C4-2B (cell line): ENCODE data around the gene ATP4B.
A peak's percentile ranks its signal among the peaks of the same experiment; 100 is the strongest.

ENCODE experiments used
- H3K27ac ChIP-seq: fragments of 450-650 bp; 2 replicates; pipeline ENCODE4 v1.5.1; 2017
- ZFX ChIP-seq: fragments of 450-650 bp; IDR thresholded peaks from 2 replicates; pipeline ENCODE4 v1.6.1; 2017
- TF ChIP-seq, protein P1 (sequence below): fragments of 450-650 bp; conservative IDR thresholded peaks from 2 replicates; pipeline ENCODE4 v1.5.1; 2017; ENCODE audit warnings: mild to moderate bottlenecking

The ATP4B gene

GRCh38 chr13:113633485-113633873 lies 24.5 kb downstream of the ATP4B start:
- no peak for TF ChIP-seq ZFX
- TF ChIP-seq, protein P1, sequence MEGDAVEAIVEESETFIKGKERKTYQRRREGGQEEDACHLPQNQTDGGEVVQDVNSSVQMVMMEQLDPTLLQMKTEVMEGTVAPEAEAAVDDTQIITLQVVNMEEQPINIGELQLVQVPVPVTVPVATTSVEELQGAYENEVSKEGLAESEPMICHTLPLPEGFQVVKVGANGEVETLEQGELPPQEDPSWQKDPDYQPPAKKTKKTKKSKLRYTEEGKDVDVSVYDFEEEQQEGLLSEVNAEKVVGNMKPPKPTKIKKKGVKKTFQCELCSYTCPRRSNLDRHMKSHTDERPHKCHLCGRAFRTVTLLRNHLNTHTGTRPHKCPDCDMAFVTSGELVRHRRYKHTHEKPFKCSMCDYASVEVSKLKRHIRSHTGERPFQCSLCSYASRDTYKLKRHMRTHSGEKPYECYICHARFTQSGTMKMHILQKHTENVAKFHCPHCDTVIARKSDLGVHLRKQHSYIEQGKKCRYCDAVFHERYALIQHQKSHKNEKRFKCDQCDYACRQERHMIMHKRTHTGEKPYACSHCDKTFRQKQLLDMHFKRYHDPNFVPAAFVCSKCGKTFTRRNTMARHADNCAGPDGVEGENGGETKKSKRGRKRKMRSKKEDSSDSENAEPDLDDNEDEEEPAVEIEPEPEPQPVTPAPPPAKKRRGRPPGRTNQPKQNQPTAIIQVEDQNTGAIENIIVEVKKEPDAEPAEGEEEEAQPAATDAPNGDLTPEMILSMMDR = no peak
- no peak overlapping the region for H3K27ac ChIP-seq

- H3K27ac ChIP-seq = no peak overlapping the region
- TF ChIP-seq, protein P1 = no peak
- no peak for TF ChIP-seq ZFX
Measured at GRCh38 chr13:113632706-113633484, 25.1 kb downstream of the ATP4B start.

- TF ChIP-seq, protein P1 = no peak
- TF ChIP-seq ZFX = no peak
- H3K27ac ChIP-seq = no peak overlapping the region
Measured at GRCh38 chr13:113631341-113632095, 26.5 kb downstream of the ATP4B start.

DNA sequence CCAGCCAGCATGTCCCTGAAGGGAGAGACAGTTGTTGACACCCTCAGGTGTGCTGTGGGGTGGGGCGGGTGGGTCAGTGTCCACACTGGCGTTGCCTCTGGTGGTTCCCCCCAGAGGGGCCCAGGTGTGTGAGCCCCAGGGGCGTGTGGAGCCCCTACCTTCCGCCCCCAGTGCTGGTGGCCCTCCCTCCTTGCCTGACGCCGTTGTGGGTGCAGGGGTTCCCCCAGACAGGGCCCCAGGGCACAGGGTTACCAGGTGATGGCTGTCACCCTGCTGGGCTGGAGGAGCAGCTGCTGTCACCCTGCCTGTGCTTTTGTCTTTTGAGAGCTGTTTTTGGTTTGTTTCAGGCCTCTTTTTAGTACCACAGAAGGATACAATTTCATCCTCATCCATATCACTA lies 27.2 kb downstream of the ATP4B start:
- H3K27ac ChIP-seq = no peak overlapping the region
- no peak for TF ChIP-seq ZFX
- TF ChIP-seq, protein P1 = no peak

GRCh38 chr13:113630296-113630695 lies 27.7 kb downstream of the ATP4B start:
- TF ChIP-seq, protein P1 = no peak
- no peak for TF ChIP-seq ZFX
- H3K27ac ChIP-seq = no peak overlapping the region; the same call in 1 of the 2 replicates

GRCh38 chr13:113629866-113630265 lies 28.1 kb downstream of the ATP4B start:
- TF ChIP-seq ZFX = no peak
- TF ChIP-seq, protein P1 = no peak
- peak overlapping the region; percentile 74; the same call in 1 of the 2 replicates for H3K27ac ChIP-seq
